GM12878 (cell line): ENCODE data around the gene RPL34. TPM values are rescaled to one million over a fixed set of nuclear protein-coding genes. Genes with fewer than 3 reads are reported as not detected.

Experiments
- ATAC-seq: fragments of 200-7000 bp; cut with Tn5 transposase; 3 replicates; pipeline ENCODE4 v1.9.1; 2020; ENCODE audit warnings: mild to moderate bottlenecking, moderate library complexity
- BruUV-seq: library from RNA; stranded (reverse); fragments of 400-500 nt; replicated peaks from 2 replicates; lab custom pipeline; 2021; lab: Mats Ljungman, UMichigan
- CTCF ChIA-PET: fragments of 300-600 bp; sonication (Branson Sonifier 250); formaldehyde crosslinking; extraction: SDS; loops from one replicate; lab custom pipeline; 2021; ENCODE audit warnings: inconsistent platforms; lab: Yijun Ruan, JAX
- POLR2A ChIA-PET: fragments of 350-600 bp; formaldehyde crosslinking; extraction: SDS; loops from one replicate; lab custom pipeline; 2021; ENCODE audit warnings: inconsistent platforms; lab: Charles Lee
- RAD21 ChIA-PET: fragments of 300-600 bp; sonication (Branson Sonifier 250); formaldehyde crosslinking; loops from one replicate; lab custom pipeline; 2023; ENCODE audit warnings: antibody characterized with exemption; ENCODE audit not compliant: unreplicated experiment; lab: Charles Lee
- SMC1A ChIA-PET: fragments of 300-600 bp; sonication (Branson Sonifier 250); formaldehyde crosslinking; loops from one replicate; lab custom pipeline; 2023; ENCODE audit not compliant: unreplicated experiment, uncharacterized antibody; lab: Charles Lee
- DNase-seq: peaks from one replicate; pipeline ENCODE4 v3.0.0-alpha.2; 2011; ENCODE audit warnings: low read depth, low spot score
- FAIRE-seq: peaks from 3 replicates; lab custom pipeline; 2011; peaks lifted over from hg19 to GRCh38; lab: Jason Lieb, UNC
- H2AFZ ChIP-seq: 2 replicates; pipeline ENCODE4 v1.6.0; 2011; ENCODE audit warnings: low read depth, low read length, control low read depth; ENCODE audit not compliant: control insufficient read depth
- H3K27ac ChIP-seq: 2 replicates; pipeline ENCODE4 v1.5.1; 2011; ENCODE audit warnings: control low read depth; ENCODE audit not compliant: control insufficient read depth, insufficient read depth
- H3K27me3 ChIP-seq, 2 experiments: replicated peaks in 1 of 2; 2 replicates each; pipeline versions ENCODE4 v1.6.0 to v1.6.1; 2011; ENCODE audit warnings: low read length in 1 of 2; ENCODE audit not compliant: control insufficient read depth in 2 of 2, insufficient read depth in 2 of 2
- H3K36me3 ChIP-seq, 2 experiments: 2 replicates each; pipeline ENCODE4 v1.5.1; 2011; ENCODE audit warnings: low read length in 1 of 2; ENCODE audit not compliant: control insufficient read depth in 2 of 2, insufficient read depth in 2 of 2
- H3K4me1 ChIP-seq: 2 replicates; pipeline ENCODE4 v1.6.1; 2011; ENCODE audit warnings: mild to moderate bottlenecking, low read length, moderate library complexity, mixed read lengths; ENCODE audit not compliant: control insufficient read depth, insufficient read depth
- H3K4me2 ChIP-seq: 2 replicates; pipeline ENCODE4 v1.6.0; 2011; ENCODE audit warnings: control low read depth; ENCODE audit not compliant: control insufficient read depth, insufficient read depth
- H3K4me3 ChIP-seq: fragments of 200-600 bp; sonication (generic); 2 replicates; pipeline ENCODE4 v1.5.1; 2016
- H3K79me2 ChIP-seq: 2 replicates; pipeline ENCODE4 v1.6.0; 2011; ENCODE audit warnings: low read length; ENCODE audit not compliant: control insufficient read depth, insufficient read depth
- H3K9ac ChIP-seq: 2 replicates; pipeline ENCODE4 v1.8.0; 2011; ENCODE audit warnings: low read length, control low read depth, mixed read lengths; ENCODE audit not compliant: control insufficient read depth, insufficient read depth
- H3K9me3 ChIP-seq: replicated peaks from 3 replicates; pipeline ENCODE4 v1.5.1; 2011; ENCODE audit warnings: mild to moderate bottlenecking, low read length; ENCODE audit not compliant: control insufficient read depth, insufficient read depth
- H4K20me1 ChIP-seq: 2 replicates; pipeline ENCODE4 v1.6.0; 2011; ENCODE audit not compliant: control insufficient read depth, insufficient read depth
- CBX3 ChIP-seq: fragments of 200-600 bp; sonication (generic); IDR thresholded peaks from 2 replicates; pipeline ENCODE4 v1.6.1; 2016; ENCODE audit warnings: low read depth, borderline replicate concordance
- CHD2 ChIP-seq: IDR thresholded peaks from 2 replicates; pipeline ENCODE4 v1.6.1; 2011; ENCODE audit warnings: low read depth, low read length, improper control_type of control experiment, borderline replicate concordance
- CHD4 ChIP-seq: fragments of 200-600 bp; sonication (generic); IDR thresholded peaks from 2 replicates; pipeline ENCODE4 v1.6.1; 2016; ENCODE audit warnings: mild to moderate bottlenecking
- EED ChIP-seq: sonication (generic); IDR thresholded peaks from 2 replicates; pipeline ENCODE4 v1.6.1; 2016; ENCODE audit warnings: antibody characterized with exemption, low read depth
- ESRRA ChIP-seq: IDR thresholded peaks from 2 replicates; pipeline ENCODE4 v1.6.1; 2012; ENCODE audit warnings: mild to moderate bottlenecking, low read length, improper control_type of control experiment
- FOS ChIP-seq: IDR thresholded peaks from 3 replicates; pipeline ENCODE4 v1.6.1; 2011; ENCODE audit warnings: borderline replicate concordance; ENCODE audit not compliant: insufficient read length; ENCODE audit errors: extremely low read depth
- KAT2A ChIP-seq: conservative IDR thresholded peaks from 2 replicates; pipeline ENCODE4 v1.6.1; 2011; ENCODE audit warnings: low read depth, low read length; ENCODE audit not compliant: control insufficient read depth
- MEF2B ChIP-seq: fragments of 450-650 bp; IDR thresholded peaks from 2 replicates; pipeline ENCODE4 v1.6.1; 2018; ENCODE audit warnings: mild to moderate bottlenecking, moderate library complexity; ENCODE audit not compliant: partially characterized antibody, poor library complexity, severe bottlenecking
- MTA2 ChIP-seq: fragments of 450-650 bp; IDR thresholded peaks from 2 replicates; pipeline ENCODE4 v1.6.1; 2016; ENCODE audit warnings: low read depth, mild to moderate bottlenecking, moderate library complexity
- NBN ChIP-seq: fragments of 450-650 bp; IDR thresholded peaks from 2 replicates; pipeline ENCODE4 v1.6.1; 2016
- NFYA ChIP-seq: IDR thresholded peaks from 2 replicates; pipeline ENCODE4 v1.6.1; 2011; ENCODE audit warnings: low read depth, mild to moderate bottlenecking, low read length, improper control_type of control experiment, borderline replicate concordance
- NR2C2 ChIP-seq: IDR thresholded peaks from 2 replicates; pipeline ENCODE4 v1.6.1; 2011; ENCODE audit warnings: borderline replicate concordance, low read depth; ENCODE audit not compliant: control insufficient read depth, insufficient read length
- POU2F2 ChIP-seq: IDR thresholded peaks from 3 replicates; pipeline ENCODE4 v1.6.1; 2011; ENCODE audit warnings: low read depth, mild to moderate bottlenecking, low read length, borderline replicate concordance
- RBBP5 ChIP-seq: fragments of 200-600 bp; sonication (generic); conservative IDR thresholded peaks from 2 replicates; pipeline ENCODE4 v1.6.1; 2016
- RELA ChIP-seq: fragments of 450-650 bp; IDR thresholded peaks from 2 replicates; pipeline ENCODE4 v1.8.0; 2014; ENCODE audit warnings: borderline replicate concordance; ENCODE audit not compliant: partially characterized antibody
- RUNX3 ChIP-seq: IDR thresholded peaks from 2 replicates; pipeline ENCODE4 v1.6.1; 2012; ENCODE audit warnings: low read length, inconsistent platforms
- WRNIP1 ChIP-seq: IDR thresholded peaks from 2 replicates; pipeline ENCODE4 v1.6.1; 2011; ENCODE audit warnings: low read depth, low read length, improper control_type of control experiment, borderline replicate concordance
- WGBS: methylation state at CpG from one replicate; pipeline ENCODE4 v1.1.6; 2016; ENCODE audit warnings: low lambda C conversion rate; ENCODE audit not compliant: insufficient replicate concordance, insufficient coverage; ENCODE audit errors: missing lambda C conversion rate; 5-methylcytosine and 5-hydroxymethylcytosine counted together
- in situ Hi-C: fragments of 300-500 bp; cut with MboI; formaldehyde crosslinking; loops from 9 replicates; pipeline ENCODE4 v1.14.3; 2018; ENCODE audit warnings: mixed read lengths
- intact Hi-C: fragments of 100-400 bp; cut with micrococcal nuclease; formaldehyde crosslinking; loops from one replicate; pipeline ENCODE4 v1.14.2; 2022; ENCODE audit not compliant: unreplicated experiment
- polyA plus RNA-seq, 11 experiments: library from polyadenylated mRNA; depleted of rRNA in 4 of 11; unstranded in 6 of 11; stranded (reverse) in 5 of 11; fragments of >200 nt; fragmentation: Nextera tagmentation in 4 of 11; fragmentation: Illumina TruSeq in 1 of 11; extraction: Ambion mirVana in 4 of 11; extraction: Trizol in 1 of 11; gene quantifications; 1 replicate in 1 of 11; 2 replicates in 10 of 11; pipeline versions ENCODE4 v1.2.1 to v1.2.3, GENCODE V29; 2011 to 2016; ENCODE audit warnings: inconsistent platforms in 2 of 11, missing spikeins in 2 of 11, low read depth in 1 of 11
- total RNA-seq, 4 experiments: library from RNA; depleted of rRNA in 3 of 4; stranded (reverse); fragments of >200 nt in 3 of 4; fragmentation: Illumina TruSeq in 1 of 4; extraction: Trizol in 1 of 4; gene quantifications; 2 replicates each; pipeline versions ENCODE4 v1.2.1 to v1.2.3, GENCODE V29; 2013 to 2021
- TF ChIP-seq, protein P1 (sequence below): IDR thresholded peaks from 2 replicates; pipeline ENCODE4 v1.6.1; 2011; ENCODE audit warnings: borderline replicate concordance, low read depth, mild to moderate bottlenecking, moderate library complexity, low read length; ENCODE audit not compliant: insufficient read depth, poor library complexity, severe bottlenecking
- TF ChIP-seq, protein P2 (sequence below): fragments of 450-650 bp; IDR thresholded peaks from 2 replicates; pipeline ENCODE4 v1.6.1; 2017; ENCODE audit warnings: mild to moderate bottlenecking, moderate library complexity

The RPL34 gene
- total and polyA plus RNA-seq, 10 of the 15 experiments (the other 5 are each of a cell fraction or from before 2014, with no cell fraction given), result 1,792 to 6,697 (median 2,464) TPM

DNA sequence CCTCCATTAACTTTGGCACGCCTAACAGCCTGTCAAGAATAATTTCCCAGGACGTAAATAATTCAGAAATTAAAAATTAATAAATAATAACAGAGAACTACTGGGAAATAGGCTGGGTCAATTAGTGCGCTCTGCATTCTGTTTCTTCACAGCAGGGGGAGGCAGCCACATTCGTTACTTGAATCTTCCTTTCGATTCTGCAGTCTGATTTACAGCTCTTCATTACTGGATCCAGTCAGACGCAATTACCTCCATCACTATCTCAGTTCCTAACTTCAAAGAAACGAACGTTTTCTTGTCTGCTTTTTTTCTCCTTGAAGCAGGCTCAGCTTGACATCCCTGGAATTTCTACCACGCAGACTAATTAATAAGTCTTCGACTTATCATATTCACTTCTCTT lies 9.0 kb upstream of the RPL34 start:
- ChIA-PET RAD21 (no interaction called here), SMC1A (no interaction called here), POLR2A (no interaction called here), CTCF (no interaction called here)
- Histone ChIP-seq H3K4me2 (no peak overlapping the region), H3K4me1 (no peaks in the 10 kb centered on the region), H3K36me3 (no peaks in the 10 kb centered on the region), H3K9ac (no peak overlapping the region), H2AFZ (no peak overlapping the region), H3K4me3 (no peak overlapping the region), H4K20me1 (no peaks in the 10 kb centered on the region), H3K9me3 (no peaks in the 10 kb centered on the region), H3K79me2 (no peaks in the 10 kb centered on the region), H3K27me3 (no peaks in the 10 kb centered on the region), H3K27ac (no peak overlapping the region)
- in situ Hi-C loops (no loop called here), intact Hi-C loops (no loop called here)
- WGBS, result 60% methylated on average over 10 of the region's 10 CpGs
- no peak for DNase-seq
- no peak for FAIRE-seq
- ATAC-seq, result no peak
- BruUV-seq, result no TSS peak
- no peak for TF ChIP-seq NBN
- no peak for TF ChIP-seq RUNX3
- TF ChIP-seq NFYA, result no peak
- no peak for TF ChIP-seq CHD4
- TF ChIP-seq WRNIP1, result no peak
- TF ChIP-seq NR2C2, result no peak
- TF ChIP-seq, protein P1, sequence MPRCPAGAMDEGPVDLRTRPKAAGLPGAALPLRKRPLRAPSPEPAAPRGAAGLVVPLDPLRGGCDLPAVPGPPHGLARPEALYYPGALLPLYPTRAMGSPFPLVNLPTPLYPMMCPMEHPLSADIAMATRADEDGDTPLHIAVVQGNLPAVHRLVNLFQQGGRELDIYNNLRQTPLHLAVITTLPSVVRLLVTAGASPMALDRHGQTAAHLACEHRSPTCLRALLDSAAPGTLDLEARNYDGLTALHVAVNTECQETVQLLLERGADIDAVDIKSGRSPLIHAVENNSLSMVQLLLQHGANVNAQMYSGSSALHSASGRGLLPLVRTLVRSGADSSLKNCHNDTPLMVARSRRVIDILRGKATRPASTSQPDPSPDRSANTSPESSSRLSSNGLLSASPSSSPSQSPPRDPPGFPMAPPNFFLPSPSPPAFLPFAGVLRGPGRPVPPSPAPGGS, result no peak
- TF ChIP-seq POU2F2, result no peak
- no peak for TF ChIP-seq FOS
- no peak for TF ChIP-seq MEF2B
- no peak for TF ChIP-seq ESRRA
- TF ChIP-seq KAT2A, result no peak
- TF ChIP-seq, protein P2, sequence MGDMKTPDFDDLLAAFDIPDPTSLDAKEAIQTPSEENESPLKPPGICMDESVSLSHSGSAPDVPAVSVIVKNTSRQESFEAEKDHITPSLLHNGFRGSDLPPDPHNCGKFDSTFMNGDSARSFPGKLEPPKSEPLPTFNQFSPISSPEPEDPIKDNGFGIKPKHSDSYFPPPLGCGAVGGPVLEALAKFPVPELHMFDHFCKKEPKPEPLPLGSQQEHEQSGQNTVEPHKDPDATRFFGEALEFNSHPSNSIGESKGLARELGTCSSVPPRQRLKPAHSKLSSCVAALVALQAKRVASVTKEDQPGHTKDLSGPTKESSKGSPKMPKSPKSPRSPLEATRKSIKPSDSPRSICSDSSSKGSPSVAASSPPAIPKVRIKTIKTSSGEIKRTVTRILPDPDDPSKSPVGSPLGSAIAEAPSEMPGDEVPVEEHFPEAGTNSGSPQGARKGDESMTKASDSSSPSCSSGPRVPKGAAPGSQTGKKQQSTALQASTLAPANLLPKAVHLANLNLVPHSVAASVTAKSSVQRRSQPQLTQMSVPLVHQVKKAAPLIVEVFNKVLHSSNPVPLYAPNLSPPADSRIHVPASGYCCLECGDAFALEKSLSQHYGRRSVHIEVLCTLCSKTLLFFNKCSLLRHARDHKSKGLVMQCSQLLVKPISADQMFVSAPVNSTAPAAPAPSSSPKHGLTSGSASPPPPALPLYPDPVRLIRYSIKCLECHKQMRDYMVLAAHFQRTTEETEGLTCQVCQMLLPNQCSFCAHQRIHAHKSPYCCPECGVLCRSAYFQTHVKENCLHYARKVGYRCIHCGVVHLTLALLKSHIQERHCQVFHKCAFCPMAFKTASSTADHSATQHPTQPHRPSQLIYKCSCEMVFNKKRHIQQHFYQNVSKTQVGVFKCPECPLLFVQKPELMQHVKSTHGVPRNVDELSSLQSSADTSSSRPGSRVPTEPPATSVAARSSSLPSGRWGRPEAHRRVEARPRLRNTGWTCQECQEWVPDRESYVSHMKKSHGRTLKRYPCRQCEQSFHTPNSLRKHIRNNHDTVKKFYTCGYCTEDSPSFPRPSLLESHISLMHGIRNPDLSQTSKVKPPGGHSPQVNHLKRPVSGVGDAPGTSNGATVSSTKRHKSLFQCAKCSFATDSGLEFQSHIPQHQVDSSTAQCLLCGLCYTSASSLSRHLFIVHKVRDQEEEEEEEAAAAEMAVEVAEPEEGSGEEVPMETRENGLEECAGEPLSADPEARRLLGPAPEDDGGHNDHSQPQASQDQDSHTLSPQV, result no peak
- TF ChIP-seq MTA2, result no peak
- TF ChIP-seq EED, result no peak
- no peak for TF ChIP-seq CBX3
- no peak for TF ChIP-seq RBBP5
- no peak for TF ChIP-seq RELA
- no peak for TF ChIP-seq CHD2
